CD14-positive monocyte (primary cell): ENCODE data around the gene SF3A1. TPM values are rescaled to one million over a fixed set of nuclear protein-coding genes. Genes with fewer than 3 reads are reported as not detected.

ENCODE experiments used
- DNase-seq, 3 donors: peaks; one replicate each; pipeline ENCODE4 v3.0.0-alpha.2; 2011 to 2022
- H2AFZ ChIP-seq: 2 replicates; pipeline ENCODE4 v1.6.0; 2012; ENCODE audit warnings: mild to moderate bottlenecking, low read depth, low read length, inconsistent platforms; ENCODE audit not compliant: insufficient read depth, poor library complexity, severe bottlenecking
- H3K27ac ChIP-seq, 2 donors: 1 replicate in 1 of 2; 2 replicates in 1 of 2; pipeline ENCODE4 v1.5.1; 2012 to 2013; ENCODE audit warnings: low read length in 2 of 2, control low read depth in 1 of 2, inconsistent platforms in 1 of 2, low read depth in 1 of 2, mild to moderate bottlenecking in 1 of 2
- H3K27me3 ChIP-seq, 2 donors: one replicate each; pipeline versions ENCODE4 v1.6.0 to v1.6.1; 2011 to 2013; ENCODE audit warnings: low read length in 2 of 2; ENCODE audit not compliant: control insufficient read depth in 2 of 2, insufficient read depth in 2 of 2
- H3K36me3 ChIP-seq, 2 donors: replicated peaks in 1 of 2; 1 replicate in 1 of 2; 2 replicates in 1 of 2; pipeline versions ENCODE4 v1.5.1 to v1.6.1; 2012 to 2013; ENCODE audit warnings: low read length in 2 of 2, control low read depth in 1 of 2, inconsistent platforms in 1 of 2, mild to moderate bottlenecking in 1 of 2; ENCODE audit not compliant: insufficient read depth in 2 of 2, control insufficient read depth in 1 of 2
- H3K4me1 ChIP-seq, 2 donors: 1 replicate in 1 of 2; 2 replicates in 1 of 2; pipeline versions ENCODE4 v1.5.1 to v1.6.1; 2012 to 2013; ENCODE audit warnings: low read length in 2 of 2, control low read depth in 1 of 2, inconsistent platforms in 1 of 2, mild to moderate bottlenecking in 1 of 2, moderate library complexity in 1 of 2; ENCODE audit not compliant: insufficient read depth in 2 of 2, control insufficient read depth in 1 of 2
- H3K4me2 ChIP-seq: replicated peaks from 2 replicates; pipeline ENCODE3; 2012; ENCODE audit warnings: low read length, moderate library complexity, mild to moderate bottlenecking; ENCODE audit not compliant: poor library complexity, severe bottlenecking; ENCODE audit errors: extremely low read depth
- H3K4me3 ChIP-seq, 3 experiments: fragments of 200-600 bp in 1 of 3; sonication (generic) in 1 of 3; replicated peaks in 1 of 3; 1 replicate in 2 of 3; 2 replicates in 1 of 3; pipeline ENCODE4 v1.5.1; 2011 to 2013; ENCODE audit warnings: low read length in 3 of 3, mild to moderate bottlenecking in 3 of 3, control low read depth in 2 of 3, low read depth in 2 of 3, inconsistent platforms in 1 of 3, moderate library complexity in 1 of 3
- H3K79me2 ChIP-seq: 2 replicates; pipeline ENCODE4 v1.6.0; 2012; ENCODE audit warnings: mild to moderate bottlenecking, control low read depth, inconsistent platforms, low read length, moderate library complexity; ENCODE audit not compliant: insufficient read depth
- H3K9ac ChIP-seq: 2 replicates; pipeline ENCODE4 v1.6.0; 2017; ENCODE audit warnings: low read length, mild to moderate bottlenecking; ENCODE audit not compliant: insufficient read depth, poor library complexity, severe bottlenecking
- H3K9me3 ChIP-seq, 2 donors: replicated peaks in 1 of 2; 1 replicate in 1 of 2; 2 replicates in 1 of 2; pipeline versions ENCODE4 v1.5.1 to v1.6.1; 2012 to 2013; ENCODE audit warnings: low read length in 2 of 2, control low read depth in 1 of 2; ENCODE audit not compliant: control insufficient read depth in 1 of 2, insufficient read depth in 1 of 2
- H4K20me1 ChIP-seq: 2 replicates; pipeline ENCODE4 v1.6.0; 2012; ENCODE audit warnings: mild to moderate bottlenecking, low read length, control low read depth, moderate library complexity; ENCODE audit not compliant: insufficient read depth
- H3K27ac Mint-ChIP-seq, 7 donors: one replicate each; pipeline ENCODE4 v1.8.0; 2020; ENCODE audit warnings: mild to moderate bottlenecking in 7 of 7, mixed read lengths in 7 of 7, moderate library complexity in 6 of 7, inconsistent platforms in 2 of 7
- H3K27me3 Mint-ChIP-seq, 3 donors: one replicate each; pipeline ENCODE4 v1.8.0; 2021 to 2022; ENCODE audit warnings: low read depth in 3 of 3, mild to moderate bottlenecking in 3 of 3, mixed read lengths in 3 of 3, moderate library complexity in 3 of 3, inconsistent platforms in 1 of 3
- H3K36me3 Mint-ChIP-seq, 2 donors: one replicate each; pipeline ENCODE4 v1.8.0; 2020; ENCODE audit warnings: mixed read lengths in 2 of 2, inconsistent platforms in 1 of 2, mild to moderate bottlenecking in 1 of 2
- H3K4me1 Mint-ChIP-seq: one replicate; pipeline ENCODE4 v1.8.0; 2020; ENCODE audit warnings: mild to moderate bottlenecking, mixed read lengths
- H3K4me3 Mint-ChIP-seq, 2 donors: one replicate each; pipeline ENCODE4 v1.8.0; 2020; ENCODE audit warnings: mild to moderate bottlenecking in 2 of 2, mixed read lengths in 2 of 2, moderate library complexity in 1 of 2
- H3K9me3 Mint-ChIP-seq, 7 donors: one replicate each; pipeline ENCODE4 v1.8.0; 2020 to 2022; ENCODE audit warnings: mixed read lengths in 7 of 7, mild to moderate bottlenecking in 6 of 7, moderate library complexity in 6 of 7, inconsistent platforms in 2 of 7
- WGBS: methylation state at CpG from one replicate; pipeline ENCODE4 v1.1.5; 2013; ENCODE audit warnings: missing lambda C conversion rate; ENCODE audit not compliant: insufficient coverage; 5-methylcytosine and 5-hydroxymethylcytosine counted together
- intact Hi-C, 2 donors: fragments of 100-400 bp; cut with micrococcal nuclease; formaldehyde crosslinking; loops; one replicate each; pipeline versions ENCODE4 v1.15.0 to v1.15.1; 2023
- polyA plus RNA-seq, 3 donors: library from polyadenylated mRNA; depleted of rRNA in 1 of 3; unstranded in 2 of 3; stranded (reverse) in 1 of 3; fragments of 300-500 nt in 2 of 3; fragments of >200 nt in 1 of 3; fragmentation: Illumina TruSeq in 2 of 3; gene quantifications; 1 replicate in 2 of 3; 2 replicates in 1 of 3; pipeline ENCODE4 v1.2.3, GENCODE V29; 2012 to 2021
- TF ChIP-seq, protein P1 (sequence below): fragments of 200-600 bp; IDR thresholded peaks from one replicate; pipeline ENCODE4 v1.8.0; 2022; ENCODE audit warnings: antibody characterized with exemption, mild to moderate bottlenecking

Gene SF3A1
- polyA plus RNA-seq, 3 donors = 34.7 to 102 (median 52.1) TPM

DNA sequence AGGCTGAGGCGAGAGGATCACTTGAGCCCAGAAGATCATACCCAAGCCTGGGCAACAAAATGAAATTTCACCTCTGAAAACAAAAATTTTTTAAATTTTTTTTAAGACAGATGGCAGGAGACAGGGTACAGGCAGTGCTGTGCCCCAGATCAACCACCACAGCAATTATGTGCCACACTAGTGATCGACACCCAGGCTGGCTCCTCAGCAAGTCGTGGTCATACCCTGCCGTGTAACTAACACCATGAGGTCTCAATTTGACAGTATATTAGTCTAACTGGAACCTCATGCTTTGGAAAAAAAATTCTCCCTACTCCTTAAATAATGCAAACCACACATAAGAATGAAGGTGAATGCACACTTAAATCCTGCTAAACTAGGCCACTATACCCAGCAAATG lies 8.3 kb downstream of the SF3A1 start:
- peaks cover 0 to 2% (median 0%) of the 10 kb centered on the region in 7 donors for H3K9me3 Mint-ChIP-seq
- Histone ChIP-seq H4K20me1 (peaks cover 94% of the 10 kb centered on the region), H3K27me3 (no peaks in the 10 kb centered on the region), H3K4me3 (no peak overlapping the region), H3K36me3 (peaks cover 93 to 98% of the 10 kb centered on the region in 2 donors), H3K9ac (no peak overlapping the region), H3K4me1 (no peaks in the 10 kb centered on the region), H3K4me2 (no peak overlapping the region), H3K79me2 (peaks cover 60% of the 10 kb centered on the region), H3K9me3 (no peaks in the 10 kb centered on the region), H2AFZ (no peak overlapping the region), H3K27ac (no peak overlapping the region)
- H3K4me3 Mint-ChIP-seq = no peak overlapping the region
- intact Hi-C loops = no loop called here
- TF ChIP-seq, protein P1, sequence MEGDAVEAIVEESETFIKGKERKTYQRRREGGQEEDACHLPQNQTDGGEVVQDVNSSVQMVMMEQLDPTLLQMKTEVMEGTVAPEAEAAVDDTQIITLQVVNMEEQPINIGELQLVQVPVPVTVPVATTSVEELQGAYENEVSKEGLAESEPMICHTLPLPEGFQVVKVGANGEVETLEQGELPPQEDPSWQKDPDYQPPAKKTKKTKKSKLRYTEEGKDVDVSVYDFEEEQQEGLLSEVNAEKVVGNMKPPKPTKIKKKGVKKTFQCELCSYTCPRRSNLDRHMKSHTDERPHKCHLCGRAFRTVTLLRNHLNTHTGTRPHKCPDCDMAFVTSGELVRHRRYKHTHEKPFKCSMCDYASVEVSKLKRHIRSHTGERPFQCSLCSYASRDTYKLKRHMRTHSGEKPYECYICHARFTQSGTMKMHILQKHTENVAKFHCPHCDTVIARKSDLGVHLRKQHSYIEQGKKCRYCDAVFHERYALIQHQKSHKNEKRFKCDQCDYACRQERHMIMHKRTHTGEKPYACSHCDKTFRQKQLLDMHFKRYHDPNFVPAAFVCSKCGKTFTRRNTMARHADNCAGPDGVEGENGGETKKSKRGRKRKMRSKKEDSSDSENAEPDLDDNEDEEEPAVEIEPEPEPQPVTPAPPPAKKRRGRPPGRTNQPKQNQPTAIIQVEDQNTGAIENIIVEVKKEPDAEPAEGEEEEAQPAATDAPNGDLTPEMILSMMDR = no peak
- H3K36me3 Mint-ChIP-seq = peaks cover 84 to 98% of the 10 kb centered on the region in 2 donors
- H3K4me1 Mint-ChIP-seq = peaks cover 2% of the 10 kb centered on the region
- peak overlapping the region in 1 of 7 donors; percentile 25 for H3K27ac Mint-ChIP-seq
- WGBS = 100% methylated on average over 2 of the region's 4 CpGs
- H3K27me3 Mint-ChIP-seq = peaks cover 0 to 1% (median 0%) of the 10 kb centered on the region in 3 donors
- no peak for DNase-seq

DNA sequence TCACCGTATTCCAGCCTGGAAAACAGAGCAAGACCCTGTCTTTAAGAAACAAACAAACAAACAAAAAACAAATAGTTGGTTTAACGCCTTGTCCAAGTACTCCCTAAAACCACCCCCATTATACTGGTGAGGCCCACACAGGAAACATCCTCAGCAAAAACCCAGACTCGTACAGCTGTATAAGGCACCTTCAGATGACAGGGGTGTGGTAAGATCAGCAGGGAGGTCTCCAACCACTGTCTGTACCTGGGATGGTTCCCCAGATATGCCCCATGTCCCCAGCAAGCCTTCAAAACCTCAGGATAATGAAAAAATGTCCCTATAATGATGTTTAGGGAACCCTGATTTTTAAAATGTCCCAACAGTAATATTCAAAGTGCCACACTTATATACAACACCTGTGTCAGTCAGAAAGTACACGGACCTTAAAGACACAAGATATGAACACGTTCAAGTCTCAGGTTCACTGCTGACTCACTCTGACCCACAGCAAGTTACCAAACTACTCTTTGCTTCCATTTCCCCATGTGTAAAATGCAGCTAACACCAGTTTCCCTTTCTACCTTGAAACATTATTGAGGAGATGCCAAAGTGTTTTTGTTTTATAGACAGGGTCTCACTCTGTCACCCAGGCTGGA lies 9.3 kb downstream of the SF3A1 start:
- H2AFZ ChIP-seq = no peak overlapping the region
- DNase-seq = no peak
- Mint-ChIP-seq H3K4me1 (peaks cover 2% of the 10 kb centered on the region), H3K27me3 (peaks cover 0 to 1% (median 0%) of the 10 kb centered on the region in 3 donors), H3K27ac (peak overlapping the region in 1 of 7 donors; percentile 11), H3K4me3 (no peak overlapping the region), H3K36me3 (peaks cover 87 to 100% of the 10 kb centered on the region in 2 donors), H3K9me3 (peaks cover 0 to 2% (median 0%) of the 10 kb centered on the region in 7 donors)
- no peak overlapping the region for H3K4me2 ChIP-seq
- 51% methylated on average over 2 of the region's 5 CpGs for whole genome bisulfite sequencing
- no peaks in the 10 kb centered on the region for H3K27me3 ChIP-seq
- peaks cover 51% of the 10 kb centered on the region for H3K79me2 ChIP-seq
- peaks cover 96 to 100% of the 10 kb centered on the region in 2 donors for H3K36me3 ChIP-seq
- H3K9ac ChIP-seq = no peak overlapping the region
- H4K20me1 ChIP-seq = peaks cover 96% of the 10 kb centered on the region
- intact Hi-C loops = no loop called here
- no peaks in the 10 kb centered on the region for H3K4me1 ChIP-seq
- TF ChIP-seq, protein P1 = no peak
- no peaks in the 10 kb centered on the region for H3K9me3 ChIP-seq
- H3K27ac ChIP-seq = no peak overlapping the region
- no peak overlapping the region for H3K4me3 ChIP-seq
